HG02798 (cell line): ENCODE results near the gene PPM1M.
A peak's percentile ranks its signal among the peaks of the same experiment; 100 is the strongest.

ENCODE experiments used
- ATAC-seq: cut with Tn5 transposase; IDR thresholded peaks from one replicate; pipeline ENCODE4 v1.9.1; 2021; ENCODE audit warnings: mild to moderate bottlenecking; ENCODE audit not compliant: unreplicated experiment, poor library complexity

PPM1M gene

GRCh38 chr3:52215351-52215750, 30.2 kb upstream of the PPM1M start:
- ATAC-seq = no peak

GRCh38 chr3:52216585-52217408, 28.8 kb upstream of the PPM1M start:
- no peak for ATAC-seq

GRCh38 chr3:52217409-52217805, 28.2 kb upstream of the PPM1M start:
- ATAC-seq = no peak

GRCh38 chr3:52218026-52218425, 27.5 kb upstream of the PPM1M start:
- ATAC-seq = no peak

GRCh38 chr3:52218454-52218853, 27.1 kb upstream of the PPM1M start:
- no peak for ATAC-seq

GRCh38 chr3:52218937-52219650, 26.5 kb upstream of the PPM1M start:
- no peak for ATAC-seq

GRCh38 chr3:52220380-52221026, 25.1 kb upstream of the PPM1M start:
- ATAC-seq = peak; percentile 61

GRCh38 chr3:52221141-52221562, 24.4 kb upstream of the PPM1M start:
- no peak for ATAC-seq

- ATAC-seq = no peak
Observed at GRCh38 chr3:52221563-52222318, 23.8 kb upstream of the PPM1M start.

GRCh38 chr3:52222319-52223221, 23.0 kb upstream of the PPM1M start:
- no peak for ATAC-seq

- no peak for ATAC-seq
Observed at GRCh38 chr3:52223449-52224408, 21.8 kb upstream of the PPM1M start.

- peak; percentile 79 for ATAC-seq
Observed at GRCh38 chr3:52225452-52226228, 19.9 kb upstream of the PPM1M start, which contains the start of gene TLR9. TLR9 (minus strand) TSS chr3:52225645; CDS start chr3:52225529, 116 bp downstream.

- ATAC-seq = peak; percentile 17
Observed at GRCh38 chr3:52226229-52226817, 19.2 kb upstream of the PPM1M start.

- ATAC-seq = no peak
Observed at GRCh38 chr3:52227117-52227516, 18.4 kb upstream of the PPM1M start.

- no peak for ATAC-seq
Observed at GRCh38 chr3:52227766-52228165, 17.8 kb upstream of the PPM1M start.

- ATAC-seq = no peak
Observed at GRCh38 chr3:52228266-52228665, 17.3 kb upstream of the PPM1M start.

GRCh38 chr3:52228751-52229291, 16.7 kb upstream of the PPM1M start:
- ATAC-seq = no peak
